ENCODE measurements around the gene CDCA7.

The CDCA7 gene

DNA sequence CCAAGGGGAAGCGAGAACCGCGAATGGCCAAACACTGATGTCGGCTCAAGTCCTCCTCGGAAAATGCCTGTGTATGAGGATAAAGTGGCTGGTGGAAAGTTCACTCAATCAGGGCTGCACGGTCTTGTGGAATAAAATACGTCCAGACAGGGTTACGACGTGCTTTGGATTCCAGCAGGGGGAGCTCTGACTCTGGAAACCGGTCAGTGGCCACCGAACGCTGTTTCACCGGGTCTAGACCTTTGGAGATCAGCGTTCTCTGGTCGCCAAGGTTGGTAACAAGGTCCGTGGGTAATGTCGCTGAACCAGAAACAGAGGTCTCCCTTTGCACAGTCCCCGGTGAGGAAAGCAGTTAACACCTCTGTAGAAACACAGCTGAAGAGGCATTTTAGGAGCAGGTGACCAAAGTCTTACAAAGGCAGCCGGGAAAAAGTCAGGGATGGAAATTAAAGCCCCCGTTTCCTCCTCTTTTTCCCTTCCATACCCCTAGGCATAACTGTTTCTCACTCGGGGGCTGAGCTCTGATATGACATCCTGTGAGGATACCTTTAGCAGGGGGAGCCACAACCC, 47.8 kb downstream of the CDCA7 start:
- TF ChIP-seq, protein P1, sequence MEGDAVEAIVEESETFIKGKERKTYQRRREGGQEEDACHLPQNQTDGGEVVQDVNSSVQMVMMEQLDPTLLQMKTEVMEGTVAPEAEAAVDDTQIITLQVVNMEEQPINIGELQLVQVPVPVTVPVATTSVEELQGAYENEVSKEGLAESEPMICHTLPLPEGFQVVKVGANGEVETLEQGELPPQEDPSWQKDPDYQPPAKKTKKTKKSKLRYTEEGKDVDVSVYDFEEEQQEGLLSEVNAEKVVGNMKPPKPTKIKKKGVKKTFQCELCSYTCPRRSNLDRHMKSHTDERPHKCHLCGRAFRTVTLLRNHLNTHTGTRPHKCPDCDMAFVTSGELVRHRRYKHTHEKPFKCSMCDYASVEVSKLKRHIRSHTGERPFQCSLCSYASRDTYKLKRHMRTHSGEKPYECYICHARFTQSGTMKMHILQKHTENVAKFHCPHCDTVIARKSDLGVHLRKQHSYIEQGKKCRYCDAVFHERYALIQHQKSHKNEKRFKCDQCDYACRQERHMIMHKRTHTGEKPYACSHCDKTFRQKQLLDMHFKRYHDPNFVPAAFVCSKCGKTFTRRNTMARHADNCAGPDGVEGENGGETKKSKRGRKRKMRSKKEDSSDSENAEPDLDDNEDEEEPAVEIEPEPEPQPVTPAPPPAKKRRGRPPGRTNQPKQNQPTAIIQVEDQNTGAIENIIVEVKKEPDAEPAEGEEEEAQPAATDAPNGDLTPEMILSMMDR (IDR thresholded peaks at IDR 0.05; ENCODE audit: poor library complexity, severe bottlenecking) = peak; percentile 90
- Histone ChIP-seq H3K36me3 (ENCODE audit: low read depth) (no peaks in the 10 kb centered on the region), H3K9me3 (ENCODE audit: severe bottlenecking) (no peaks in the 10 kb centered on the region), H3K27me3 (ENCODE audit: insufficient read depth, poor library complexity, severe bottlenecking) (no peaks in the 10 kb centered on the region), H3K27ac (ENCODE audit: poor library complexity, severe bottlenecking) (no peak overlapping the region), H3K4me3 (ENCODE audit: severe bottlenecking) (no peak overlapping the region), H3K4me1 (ENCODE audit: insufficient read depth, poor library complexity, severe bottlenecking) (peaks cover 3% of the 10 kb centered on the region)
- DNase-seq (ENCODE audit: low spot score) (peak; percentile 73), ATAC-seq (ENCODE audit: low read depth) (peak; percentile 92)

DNA sequence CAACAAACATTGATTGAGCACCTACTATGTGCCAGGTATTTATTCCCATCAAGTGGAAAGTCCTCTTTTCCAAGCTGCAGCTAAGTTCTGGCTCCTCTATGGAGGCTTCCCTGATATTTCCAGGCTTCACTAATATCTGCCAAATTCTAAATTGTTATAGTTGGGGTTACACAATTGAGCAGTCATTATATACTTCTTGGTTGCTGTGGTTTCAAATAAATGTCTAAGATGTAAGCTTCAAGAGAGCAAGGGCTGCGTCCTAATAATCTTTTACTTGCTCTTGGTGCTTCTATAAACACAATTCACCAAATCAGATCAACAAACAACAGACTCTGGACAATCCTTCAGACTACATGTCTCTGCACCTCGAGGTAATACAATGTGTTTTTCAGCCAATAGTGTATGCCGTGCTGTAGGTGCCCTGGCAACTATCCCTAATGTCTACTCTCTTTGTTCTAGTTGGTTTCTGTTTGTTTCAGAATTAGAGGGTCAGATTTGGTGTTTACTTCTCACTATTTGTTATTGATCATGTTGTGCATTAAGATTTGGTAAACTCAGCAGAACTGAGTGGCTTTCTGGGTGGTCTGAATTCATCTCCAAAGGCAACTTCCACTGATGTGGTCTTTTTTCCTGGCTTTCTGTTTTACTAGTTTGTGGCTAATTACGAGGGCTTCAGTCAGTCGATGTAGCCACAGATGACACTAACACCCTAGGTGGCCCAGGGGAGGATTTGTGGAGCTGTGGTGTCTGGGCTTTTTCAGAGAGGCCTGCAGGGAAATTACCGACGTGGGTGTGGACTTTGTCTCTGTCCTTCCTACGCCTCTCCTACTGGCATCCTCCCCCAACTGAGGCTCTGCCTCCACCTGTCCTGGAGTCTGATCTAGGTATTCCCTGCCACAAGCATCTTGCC, 50.4 kb downstream of the CDCA7 start:
- Histone ChIP-seq H3K4me1 (ENCODE audit: insufficient read depth, poor library complexity, severe bottlenecking) (peaks cover 7% of the 10 kb centered on the region), H3K9me3 (ENCODE audit: severe bottlenecking) (no peaks in the 10 kb centered on the region), H3K36me3 (ENCODE audit: low read depth) (no peaks in the 10 kb centered on the region), H3K27ac (ENCODE audit: poor library complexity, severe bottlenecking) (no peak overlapping the region), H3K4me3 (ENCODE audit: severe bottlenecking) (no peak overlapping the region), H3K27me3 (ENCODE audit: insufficient read depth, poor library complexity, severe bottlenecking) (no peaks in the 10 kb centered on the region)
- DNase-seq (ENCODE audit: low spot score) (no peak), ATAC-seq (ENCODE audit: low read depth) (no peak)
- TF ChIP-seq, protein P1 (IDR thresholded peaks at IDR 0.05; ENCODE audit: poor library complexity, severe bottlenecking) = no peak

DNA sequence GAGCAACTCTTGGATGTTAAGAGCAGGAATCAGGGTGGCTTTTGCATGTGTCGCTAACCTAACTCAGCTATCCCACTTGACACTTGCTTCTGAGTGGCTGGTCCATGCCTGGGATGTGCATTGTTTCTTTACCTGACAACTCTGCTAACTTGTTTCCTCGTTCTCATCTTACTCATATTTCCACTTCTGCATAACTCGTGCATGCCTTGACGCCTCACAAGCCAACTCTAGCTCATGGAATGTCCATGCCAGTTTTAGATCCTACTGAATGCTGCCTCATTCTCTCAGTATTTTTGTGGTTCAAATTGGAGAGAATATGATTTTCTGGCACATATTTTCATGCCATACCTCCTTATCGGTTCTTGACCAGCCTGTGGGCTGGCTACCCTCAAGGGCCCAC, 52.5 kb downstream of the CDCA7 start:
- no peaks in the 10 kb centered on the region for H3K36me3 ChIP-seq (ENCODE audit: low read depth)
- DNase-seq (ENCODE audit: low spot score) = no peak
- H3K4me3 ChIP-seq (ENCODE audit: severe bottlenecking) = no peak overlapping the region
- H3K4me1 ChIP-seq (ENCODE audit: insufficient read depth, poor library complexity, severe bottlenecking) = peaks cover 7% of the 10 kb centered on the region
- TF ChIP-seq, protein P1 (IDR thresholded peaks at IDR 0.05; ENCODE audit: poor library complexity, severe bottlenecking) = no peak
- no peaks in the 10 kb centered on the region for H3K27me3 ChIP-seq (ENCODE audit: insufficient read depth, poor library complexity, severe bottlenecking)
- H3K9me3 ChIP-seq (ENCODE audit: severe bottlenecking) = no peaks in the 10 kb centered on the region
- peak; percentile 28; the same call in 1 of the 3 replicates for ATAC-seq (ENCODE audit: low read depth)
- H3K27ac ChIP-seq (ENCODE audit: poor library complexity, severe bottlenecking) = peak overlapping the region; percentile 30

DNA sequence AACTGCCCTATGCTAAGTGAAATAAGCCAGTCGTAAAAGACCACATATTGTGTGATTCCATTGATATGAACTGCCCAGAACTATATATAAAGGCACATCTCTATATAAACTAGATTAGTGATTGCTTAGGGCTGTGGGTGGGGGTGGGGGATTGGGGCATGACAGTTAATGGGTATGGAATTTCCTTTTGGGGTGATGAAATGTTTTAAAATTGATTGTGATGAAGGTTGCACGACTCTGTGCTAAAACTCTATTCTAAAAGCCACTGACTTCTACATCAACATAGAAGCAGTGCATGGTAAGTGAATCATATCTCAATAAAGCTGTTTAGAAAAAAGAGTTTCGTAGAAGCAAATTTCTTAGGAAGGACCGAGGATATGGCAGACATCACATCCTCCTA, 53.0 kb downstream of the CDCA7 start:
- H3K36me3 ChIP-seq (ENCODE audit: low read depth) = no peaks in the 10 kb centered on the region
- H3K9me3 ChIP-seq (ENCODE audit: severe bottlenecking) = no peaks in the 10 kb centered on the region
- H3K4me1 ChIP-seq (ENCODE audit: insufficient read depth, poor library complexity, severe bottlenecking) = peaks cover 7% of the 10 kb centered on the region
- TF ChIP-seq, protein P1 (IDR thresholded peaks at IDR 0.05; ENCODE audit: poor library complexity, severe bottlenecking) = no peak
- ATAC-seq (ENCODE audit: low read depth) = peak; percentile 46; the same call in 2 of the 3 replicates
- peak overlapping the region; percentile 30 for H3K27ac ChIP-seq (ENCODE audit: poor library complexity, severe bottlenecking)
- no peak for DNase-seq (ENCODE audit: low spot score)
- no peaks in the 10 kb centered on the region for H3K27me3 ChIP-seq (ENCODE audit: insufficient read depth, poor library complexity, severe bottlenecking)
- no peak overlapping the region for H3K4me3 ChIP-seq (ENCODE audit: severe bottlenecking)
